Activated naive CD4-positive, alpha-beta T cell treated with anti-CD3 and anti-CD28 coated beads, Interleukin-2, amount 50 U/mL, for 24 hours (primary cell): ENCODE results near the gene SLC2A6.

Experiments
- H3K27ac Mint-ChIP-seq: one replicate; pipeline ENCODE4 v1.8.0; 2021; ENCODE audit warnings: mild to moderate bottlenecking, mixed read lengths
- H3K27me3 Mint-ChIP-seq: one replicate; pipeline ENCODE4 v1.8.0; 2021; ENCODE audit warnings: mixed read lengths
- H3K36me3 Mint-ChIP-seq: one replicate; pipeline ENCODE4 v1.8.0; 2021; ENCODE audit warnings: mixed read lengths
- H3K4me1 Mint-ChIP-seq: one replicate; pipeline ENCODE4 v1.8.0; 2021; ENCODE audit warnings: mixed read lengths
- H3K4me3 Mint-ChIP-seq: one replicate; pipeline ENCODE4 v1.8.0; 2021; ENCODE audit warnings: mild to moderate bottlenecking, mixed read lengths
- H3K9me3 Mint-ChIP-seq: one replicate; pipeline ENCODE4 v1.8.0; 2021; ENCODE audit warnings: mixed read lengths

Gene SLC2A6

DNA sequence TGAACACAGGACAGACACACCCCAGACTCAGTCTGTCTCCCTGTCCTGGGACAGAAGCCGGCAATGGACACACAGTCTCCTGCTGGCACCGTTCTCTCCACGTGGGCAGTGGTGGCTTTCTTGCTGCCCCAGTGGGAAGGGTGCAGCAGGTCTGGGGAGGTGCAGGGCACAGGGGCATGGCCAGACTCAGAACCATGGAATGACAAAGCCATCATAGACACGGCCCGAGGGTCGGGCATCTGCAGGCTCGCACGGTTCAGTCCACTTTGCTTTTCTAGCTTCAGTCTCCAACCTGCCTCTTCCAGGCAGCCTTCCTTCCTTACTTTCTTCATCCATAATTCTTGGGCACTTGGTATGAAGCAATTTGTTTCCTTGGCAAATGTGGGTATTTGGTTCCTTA lies 29.1 kb upstream of the SLC2A6 start:
- Mint-ChIP-seq H3K27ac (no peak overlapping the region), H3K4me3 (no peak overlapping the region)

DNA sequence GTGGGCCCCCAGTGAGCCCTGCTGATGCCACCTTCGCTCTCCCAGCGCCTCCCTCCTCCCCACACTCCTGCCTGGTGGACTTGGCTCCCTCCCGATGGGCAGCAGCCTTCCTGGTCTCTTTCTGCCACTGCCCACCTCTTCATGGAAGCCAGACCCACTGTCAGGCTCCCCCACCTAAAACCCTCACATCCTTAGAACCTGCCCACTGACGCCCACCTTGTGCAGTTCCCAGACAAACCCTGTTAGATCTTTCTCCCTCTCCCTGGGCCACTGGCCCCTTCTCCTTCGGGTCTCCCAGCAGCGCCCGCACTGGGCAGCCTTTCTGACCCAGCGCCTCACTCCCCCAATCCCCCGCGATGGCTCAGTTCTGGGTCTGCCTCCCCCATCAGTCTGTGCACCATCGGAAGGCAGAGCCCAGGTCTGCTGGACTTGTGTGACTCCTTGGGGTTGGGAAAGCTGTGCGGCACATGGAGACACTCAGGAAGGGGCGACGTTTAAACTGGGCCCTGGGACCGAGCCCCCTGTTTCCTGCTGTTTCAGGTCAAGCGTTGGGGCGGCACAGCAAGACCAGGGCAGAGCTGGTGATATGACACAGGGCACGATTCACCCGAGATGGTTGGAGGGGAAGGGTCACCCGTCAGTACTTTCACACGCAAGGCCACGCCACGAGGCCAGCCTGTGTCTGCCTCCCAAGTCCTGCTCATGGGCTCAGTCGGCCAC lies 28.5 kb upstream of the SLC2A6 start:
- peaks cover 3% of the 10 kb centered on the region for H3K9me3 Mint-ChIP-seq
- H3K27ac Mint-ChIP-seq, result no peak overlapping the region
- no peaks in the 10 kb centered on the region for H3K27me3 Mint-ChIP-seq
- H3K4me1 Mint-ChIP-seq, result peaks cover 16% of the 10 kb centered on the region
- no peak overlapping the region for H3K4me3 Mint-ChIP-seq
- H3K36me3 Mint-ChIP-seq, result peaks cover under 1% of the 10 kb centered on the region

More for the DNA sequence above, 29.1 kb upstream of the SLC2A6 start:
- no peaks in the 10 kb centered on the region for H3K36me3 Mint-ChIP-seq
- no peaks in the 10 kb centered on the region for H3K27me3 Mint-ChIP-seq
- peaks cover 16% of the 10 kb centered on the region for H3K4me1 Mint-ChIP-seq
- no peaks in the 10 kb centered on the region for H3K9me3 Mint-ChIP-seq

DNA sequence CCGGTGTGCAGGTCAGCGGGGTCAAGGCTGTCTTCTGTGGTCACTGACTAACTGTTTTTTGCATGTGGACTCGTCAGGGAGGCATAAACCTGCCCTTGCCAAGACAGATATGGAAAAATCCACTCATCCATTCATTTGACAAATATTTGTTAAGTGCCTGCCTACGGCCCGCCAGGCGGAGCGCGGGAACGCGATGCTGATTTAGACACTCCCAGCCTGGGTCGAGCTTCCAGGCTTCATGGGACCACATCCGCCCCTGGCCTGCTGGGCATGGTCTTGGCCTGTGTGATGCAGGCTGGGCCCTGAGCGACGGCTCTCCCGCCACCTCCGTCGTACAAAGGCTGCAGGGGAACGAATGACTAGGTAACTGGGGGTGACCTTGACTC lies 27.7 kb upstream of the SLC2A6 start:
- Mint-ChIP-seq H3K9me3 (peaks cover 11% of the 10 kb centered on the region), H3K4me1 (peaks cover 16% of the 10 kb centered on the region)

DNA sequence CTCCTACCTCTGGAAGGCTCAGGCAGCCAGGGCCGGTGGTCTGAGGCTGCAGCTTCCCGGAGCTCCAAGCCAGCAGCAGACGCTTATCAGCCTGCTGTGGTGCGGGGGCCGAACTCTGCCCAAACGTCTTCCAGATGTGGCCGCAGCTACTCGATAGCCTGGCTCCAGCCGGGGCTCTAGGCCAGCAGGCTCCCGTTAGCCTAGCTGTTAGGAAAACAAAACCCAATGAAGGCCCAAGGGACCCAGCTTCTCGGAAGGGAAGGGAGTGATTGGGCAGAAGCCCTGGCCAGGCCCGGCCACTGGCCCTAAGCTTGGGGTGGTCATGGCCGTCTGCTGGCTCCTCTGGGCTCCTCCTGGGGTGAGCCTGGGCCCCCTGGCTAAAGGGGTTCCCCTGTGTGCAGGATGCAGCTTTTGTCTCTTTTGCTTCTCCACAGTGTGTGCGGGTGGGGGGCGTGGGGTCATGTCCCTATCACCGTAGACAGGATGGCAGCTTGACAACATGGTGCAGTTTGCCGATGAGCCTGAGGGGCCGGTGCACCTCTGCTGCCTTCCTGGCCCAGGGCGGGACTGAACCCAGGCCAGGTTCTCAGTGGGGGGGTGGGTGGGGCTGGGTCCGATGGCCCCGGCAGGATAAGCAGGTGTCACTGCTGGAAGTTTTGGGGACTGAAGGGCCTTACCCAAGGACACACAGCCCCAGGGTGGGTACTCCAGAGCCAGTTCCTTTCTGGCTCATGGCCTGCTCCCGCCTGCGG lies 27.2 kb upstream of the SLC2A6 start:
- H3K27ac Mint-ChIP-seq, result no peak overlapping the region
- H3K4me1 Mint-ChIP-seq, result peaks cover 16% of the 10 kb centered on the region
- H3K9me3 Mint-ChIP-seq, result peaks cover 17% of the 10 kb centered on the region
- H3K4me3 Mint-ChIP-seq, result no peak overlapping the region
- H3K36me3 Mint-ChIP-seq, result peaks cover 9% of the 10 kb centered on the region
- H3K27me3 Mint-ChIP-seq, result no peaks in the 10 kb centered on the region

More for the DNA sequence above, 27.7 kb upstream of the SLC2A6 start:
- no peak overlapping the region for H3K4me3 Mint-ChIP-seq
- H3K36me3 Mint-ChIP-seq, result peaks cover 6% of the 10 kb centered on the region
- H3K27ac Mint-ChIP-seq, result no peak overlapping the region
- H3K27me3 Mint-ChIP-seq, result no peaks in the 10 kb centered on the region

DNA sequence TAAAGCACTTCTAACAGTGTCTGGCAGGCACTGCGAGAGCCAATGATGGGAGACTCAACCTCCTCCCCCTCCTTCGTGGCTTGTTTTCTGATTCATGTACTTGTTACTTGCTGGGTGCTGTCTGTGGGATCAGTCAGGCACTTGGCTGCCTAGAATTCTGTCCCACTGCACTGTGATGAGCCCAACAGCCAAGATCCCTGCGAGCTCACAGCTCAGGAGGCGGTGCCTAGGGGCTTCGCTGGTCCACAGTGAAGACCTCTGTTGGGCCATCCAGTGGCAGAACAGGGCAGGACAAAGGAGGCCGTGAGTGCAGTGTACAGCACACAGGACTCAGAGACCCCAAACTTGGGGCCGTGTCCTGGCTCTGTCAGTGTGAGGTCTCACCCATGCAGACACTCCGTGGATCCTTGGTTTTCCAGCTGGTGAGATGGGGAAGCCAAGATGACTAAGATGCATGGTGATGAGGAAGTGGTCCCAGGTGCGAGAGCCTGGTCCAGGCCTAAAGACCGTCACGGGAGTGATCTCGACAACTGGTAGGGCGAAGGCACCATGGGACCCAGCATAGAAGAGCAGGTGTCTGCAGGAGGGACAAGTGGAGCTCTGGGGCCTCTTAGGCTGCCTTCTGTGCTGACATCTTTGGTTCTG lies 26.4 kb upstream of the SLC2A6 start:
- Mint-ChIP-seq H3K27ac (no peak overlapping the region), H3K9me3 (peaks cover 17% of the 10 kb centered on the region), H3K36me3 (peaks cover 9% of the 10 kb centered on the region), H3K4me3 (no peak overlapping the region), H3K4me1 (peaks cover 16% of the 10 kb centered on the region), H3K27me3 (no peaks in the 10 kb centered on the region)

DNA sequence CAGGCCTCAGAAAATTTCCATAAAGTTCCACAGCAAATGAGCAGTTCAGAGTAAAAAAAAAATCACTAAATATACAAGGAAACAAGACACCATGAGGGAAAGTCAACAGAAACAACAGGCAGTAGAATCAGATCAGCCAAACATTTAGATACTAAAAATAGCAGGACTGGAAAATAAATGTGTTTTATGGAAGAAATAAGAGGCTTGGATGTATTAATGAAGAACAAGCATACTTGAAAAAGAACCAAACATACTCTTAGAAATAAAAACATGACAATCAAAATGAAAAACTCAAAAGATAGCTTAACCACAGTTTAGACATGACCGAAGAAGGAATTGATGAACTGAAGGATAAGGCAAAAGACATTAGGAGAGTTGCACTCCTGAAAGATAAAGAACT lies 23.2 kb upstream of the SLC2A6 start:
- Mint-ChIP-seq H3K4me3 (no peak overlapping the region), H3K27me3 (no peaks in the 10 kb centered on the region), H3K4me1 (peaks cover under 1% of the 10 kb centered on the region), H3K9me3 (peaks cover 17% of the 10 kb centered on the region), H3K36me3 (peaks cover 9% of the 10 kb centered on the region), H3K27ac (no peak overlapping the region)

DNA sequence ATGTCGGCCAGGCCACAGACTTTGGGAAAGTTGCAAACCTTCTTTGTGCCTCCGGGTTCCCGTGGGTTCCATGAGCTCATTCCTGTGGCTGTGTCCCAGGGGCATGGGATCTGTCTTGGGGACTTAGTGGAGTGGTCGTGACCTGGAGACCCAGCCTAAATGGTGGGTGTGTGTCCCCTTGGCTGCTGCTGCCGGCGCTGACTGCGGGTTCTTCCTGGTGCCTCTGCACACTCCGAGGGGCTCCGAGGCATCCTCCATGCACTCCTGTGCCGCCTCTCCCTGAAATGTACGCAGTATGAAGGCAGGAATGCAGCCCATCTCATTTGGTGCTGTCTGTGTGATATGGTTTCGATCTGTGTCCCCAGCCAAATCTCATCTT lies 21.0 kb upstream of the SLC2A6 start:
- H3K27me3 Mint-ChIP-seq, result no peaks in the 10 kb centered on the region
- peaks cover 9% of the 10 kb centered on the region for H3K36me3 Mint-ChIP-seq
- H3K4me3 Mint-ChIP-seq, result no peak overlapping the region
- H3K9me3 Mint-ChIP-seq, result peaks cover 17% of the 10 kb centered on the region
- no peak overlapping the region for H3K27ac Mint-ChIP-seq
- no peaks in the 10 kb centered on the region for H3K4me1 Mint-ChIP-seq

DNA sequence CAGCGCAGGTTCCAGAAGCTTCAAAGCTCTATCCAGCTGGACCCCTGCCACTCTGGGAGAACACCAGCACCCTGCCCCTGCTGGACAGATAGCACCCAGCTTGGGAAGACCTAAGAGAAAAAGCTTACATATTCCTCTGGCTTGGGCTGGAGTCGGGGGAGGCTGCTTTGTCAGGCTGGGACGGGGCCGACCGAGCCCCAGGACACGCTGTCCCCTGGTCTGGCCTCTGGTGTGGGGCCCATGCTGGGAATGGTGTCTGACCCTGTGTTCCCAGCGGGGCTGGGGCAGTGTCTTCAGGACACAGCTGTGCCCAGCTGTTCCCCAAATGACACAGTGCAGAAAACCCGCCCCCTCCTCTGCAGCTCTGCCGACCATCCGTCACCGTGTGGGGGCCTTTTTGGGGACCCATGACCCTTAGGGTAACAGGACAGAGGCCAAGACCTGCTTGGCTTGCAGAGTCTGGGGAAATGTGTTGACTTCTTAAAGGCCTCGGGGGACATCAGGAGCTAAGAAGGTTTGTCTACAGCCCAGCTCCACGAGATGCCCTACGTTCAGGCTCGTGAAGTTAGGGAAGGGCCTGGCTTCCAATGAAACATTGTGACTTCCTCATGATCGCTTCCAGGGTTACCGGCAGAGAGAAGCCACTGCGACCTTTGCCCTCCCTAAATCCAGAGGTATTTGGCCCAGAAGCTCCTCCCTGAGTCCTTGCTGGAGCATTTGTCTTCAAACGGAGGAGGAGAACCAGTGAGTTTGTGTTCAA lies 20.4 kb upstream of the SLC2A6 start:
- H3K4me3 Mint-ChIP-seq, result no peak overlapping the region
- peaks cover 9% of the 10 kb centered on the region for H3K36me3 Mint-ChIP-seq
- no peaks in the 10 kb centered on the region for H3K27me3 Mint-ChIP-seq
- no peak overlapping the region for H3K27ac Mint-ChIP-seq
- H3K9me3 Mint-ChIP-seq, result peaks cover 17% of the 10 kb centered on the region
- no peaks in the 10 kb centered on the region for H3K4me1 Mint-ChIP-seq

DNA sequence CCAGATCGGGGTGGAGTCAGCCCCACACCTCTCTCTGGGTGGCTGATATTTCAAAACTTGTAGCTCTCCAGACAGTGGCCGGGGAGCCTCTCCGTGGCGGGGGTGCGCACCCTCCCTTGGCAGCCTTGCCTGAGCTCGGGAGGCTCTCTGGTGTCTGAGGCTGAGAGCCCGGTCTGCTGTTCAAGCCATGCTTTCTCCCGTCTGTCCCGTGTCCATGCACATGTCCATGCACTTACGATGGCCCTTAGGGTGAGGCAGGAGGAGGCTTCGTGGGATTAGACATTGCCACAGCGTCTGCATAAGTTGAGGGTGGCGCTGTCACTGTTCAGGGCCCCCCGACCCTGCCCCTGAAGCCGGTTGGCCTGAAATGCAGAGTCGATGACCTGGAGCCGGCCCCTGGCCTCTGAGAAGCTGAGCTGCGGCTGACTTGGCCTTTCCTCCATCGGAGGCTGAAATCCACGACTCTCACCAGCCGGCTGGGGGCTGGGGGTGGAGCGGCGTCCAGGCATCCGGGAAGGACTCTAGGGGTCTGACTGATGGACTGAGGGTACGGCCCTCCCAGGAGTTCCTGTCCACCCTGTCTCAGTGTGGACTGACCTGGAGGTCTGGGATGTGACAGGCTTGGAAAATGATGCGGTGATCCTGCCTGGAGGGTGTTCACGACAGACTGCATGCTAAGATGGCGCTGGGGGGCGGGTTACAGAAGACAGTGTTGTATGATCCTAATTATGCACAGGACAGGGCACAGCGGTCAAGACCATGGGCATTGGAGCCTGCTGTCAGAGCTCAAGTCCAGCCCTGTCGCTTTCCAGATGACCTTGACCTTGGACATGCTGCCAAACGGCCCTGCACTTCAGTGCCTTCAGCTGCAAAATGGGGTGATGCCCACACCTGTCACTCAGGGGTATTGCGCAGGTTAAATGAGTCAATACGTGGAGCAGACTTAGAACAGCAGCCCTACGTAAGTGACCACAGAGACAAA lies 18.3 kb upstream of the SLC2A6 start:
- no peaks in the 10 kb centered on the region for H3K4me1 Mint-ChIP-seq
- H3K27me3 Mint-ChIP-seq, result no peaks in the 10 kb centered on the region
- H3K9me3 Mint-ChIP-seq, result peaks cover 12% of the 10 kb centered on the region
- H3K36me3 Mint-ChIP-seq, result peaks cover 6% of the 10 kb centered on the region
- H3K4me3 Mint-ChIP-seq, result no peak overlapping the region
- no peak overlapping the region for H3K27ac Mint-ChIP-seq

DNA sequence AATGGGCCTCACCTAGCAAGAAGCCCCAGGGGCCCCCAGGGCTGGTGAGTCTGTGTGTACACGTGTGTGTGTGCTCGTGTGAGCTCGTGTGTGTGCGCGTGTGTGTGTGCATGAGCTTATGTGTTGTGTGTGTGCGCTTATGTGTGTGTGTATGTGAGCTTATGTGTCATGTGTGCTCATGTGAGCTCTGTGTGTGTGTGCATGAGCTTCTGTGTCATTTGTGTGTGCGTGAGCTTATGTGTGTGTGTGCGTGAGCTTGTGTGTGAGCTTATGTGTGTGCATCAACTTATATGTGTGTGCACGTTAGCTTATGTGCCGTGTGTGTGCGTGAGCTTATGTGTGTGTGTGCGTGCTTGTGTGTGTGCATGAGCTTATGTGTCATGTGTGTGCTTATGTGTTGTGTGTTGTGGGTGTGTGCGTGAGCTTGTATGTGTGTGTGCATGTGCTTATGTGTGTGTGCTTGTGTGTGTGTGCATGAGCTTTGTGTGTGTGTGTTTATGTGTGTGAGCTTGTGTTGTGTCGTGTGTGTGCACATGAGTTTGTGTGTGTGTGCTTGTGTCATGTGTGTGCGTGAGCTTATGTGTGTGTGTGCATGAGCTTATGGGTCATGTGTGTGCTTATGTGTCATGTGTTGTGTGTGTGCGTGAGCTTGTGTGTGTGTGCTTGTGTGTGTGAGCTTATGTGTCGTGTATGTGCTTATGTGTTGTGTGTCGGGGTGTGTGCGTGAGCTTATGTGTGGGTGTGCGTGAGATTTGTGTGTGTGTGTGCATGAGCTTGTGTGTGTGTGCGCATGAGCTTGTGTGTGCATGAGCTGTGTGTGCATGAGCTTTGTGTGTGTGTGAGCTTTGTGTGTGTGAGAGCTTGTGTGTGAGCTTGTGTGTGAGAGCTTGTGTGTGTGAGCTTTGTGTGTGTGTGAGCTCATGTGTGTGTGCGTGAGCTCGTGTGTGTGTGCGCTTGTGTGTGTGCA lies 16.7 kb upstream of the SLC2A6 start:
- Mint-ChIP-seq H3K4me3 (no peak overlapping the region), H3K27ac (no peak overlapping the region), H3K27me3 (no peaks in the 10 kb centered on the region), H3K36me3 (no peaks in the 10 kb centered on the region), H3K9me3 (no peaks in the 10 kb centered on the region), H3K4me1 (no peaks in the 10 kb centered on the region)

DNA sequence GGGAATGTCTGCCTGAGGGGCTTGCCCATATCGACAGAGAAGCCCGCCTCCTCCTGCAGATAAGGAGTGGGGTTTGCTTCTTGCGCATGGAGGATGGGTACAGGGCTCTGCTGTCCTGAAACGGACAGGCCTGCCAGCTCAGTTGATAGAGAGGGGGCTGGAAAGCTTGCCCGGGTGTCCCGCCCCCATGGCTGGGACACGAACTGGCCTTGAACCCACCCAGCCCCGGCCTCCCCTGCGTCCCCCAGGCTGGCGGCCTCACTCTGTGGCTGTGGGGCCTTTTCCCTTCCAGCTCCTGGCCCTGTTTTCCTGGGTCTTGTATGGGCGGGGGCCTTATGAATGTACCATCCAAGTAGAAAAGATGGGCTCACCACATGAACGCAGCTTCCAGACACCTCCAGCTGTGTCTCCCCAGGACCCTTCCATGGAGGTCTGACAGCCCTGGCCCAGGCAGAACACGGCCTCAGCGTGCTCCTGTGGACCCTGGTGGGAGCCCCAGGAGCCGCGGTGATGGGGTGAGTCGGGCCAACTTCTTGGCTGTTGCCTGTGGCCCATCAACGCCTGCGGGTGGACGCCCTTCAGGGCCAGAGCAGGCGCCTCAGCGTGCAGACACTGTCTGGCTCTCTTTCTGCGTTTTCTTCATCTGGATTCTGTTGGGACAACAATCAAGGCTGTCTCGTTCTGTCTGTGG lies 15.9 kb upstream of the SLC2A6 start:
- no peaks in the 10 kb centered on the region for H3K36me3 Mint-ChIP-seq
- H3K27me3 Mint-ChIP-seq, result no peaks in the 10 kb centered on the region
- no peak overlapping the region for H3K4me3 Mint-ChIP-seq
- no peaks in the 10 kb centered on the region for H3K9me3 Mint-ChIP-seq
- no peaks in the 10 kb centered on the region for H3K4me1 Mint-ChIP-seq
- H3K27ac Mint-ChIP-seq, result no peak overlapping the region

DNA sequence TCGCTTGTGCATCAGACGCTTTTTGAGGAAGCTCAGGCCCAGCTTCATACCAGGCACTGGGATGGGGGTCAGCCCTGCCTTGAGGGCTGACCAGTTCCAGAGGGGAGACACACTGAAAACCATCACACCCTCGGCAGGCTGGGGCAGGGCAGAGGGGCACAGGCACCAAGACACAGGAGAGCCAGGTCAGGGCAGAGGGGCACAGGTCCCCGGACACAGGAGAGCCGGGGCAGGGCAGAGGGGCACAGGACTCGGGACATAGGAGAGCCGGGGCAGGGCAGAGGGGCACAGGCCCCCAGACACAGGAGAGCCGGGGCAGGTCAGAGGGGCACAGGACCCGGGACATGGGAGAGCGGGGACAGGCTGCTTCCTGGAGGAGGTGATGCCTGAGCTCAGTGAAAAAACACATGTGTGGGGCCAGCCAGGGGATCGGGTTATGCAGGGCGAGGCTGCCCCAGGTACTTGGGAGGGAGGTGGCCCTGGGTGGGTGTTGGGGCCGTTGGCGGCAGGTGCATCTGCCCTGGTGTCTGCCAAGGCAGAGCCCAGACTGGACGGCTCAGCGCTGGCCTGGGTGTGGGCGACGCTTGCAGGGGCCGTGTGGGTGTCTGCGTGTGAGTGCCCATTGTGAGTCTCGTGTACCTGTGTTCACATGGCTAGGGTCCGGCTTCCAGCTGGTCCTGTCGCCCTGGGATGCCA lies 15.1 kb upstream of the SLC2A6 start:
- no peak overlapping the region for H3K4me3 Mint-ChIP-seq
- no peak overlapping the region for H3K27ac Mint-ChIP-seq
- H3K27me3 Mint-ChIP-seq, result no peaks in the 10 kb centered on the region
- no peaks in the 10 kb centered on the region for H3K4me1 Mint-ChIP-seq
- no peaks in the 10 kb centered on the region for H3K9me3 Mint-ChIP-seq
- H3K36me3 Mint-ChIP-seq, result no peaks in the 10 kb centered on the region

DNA sequence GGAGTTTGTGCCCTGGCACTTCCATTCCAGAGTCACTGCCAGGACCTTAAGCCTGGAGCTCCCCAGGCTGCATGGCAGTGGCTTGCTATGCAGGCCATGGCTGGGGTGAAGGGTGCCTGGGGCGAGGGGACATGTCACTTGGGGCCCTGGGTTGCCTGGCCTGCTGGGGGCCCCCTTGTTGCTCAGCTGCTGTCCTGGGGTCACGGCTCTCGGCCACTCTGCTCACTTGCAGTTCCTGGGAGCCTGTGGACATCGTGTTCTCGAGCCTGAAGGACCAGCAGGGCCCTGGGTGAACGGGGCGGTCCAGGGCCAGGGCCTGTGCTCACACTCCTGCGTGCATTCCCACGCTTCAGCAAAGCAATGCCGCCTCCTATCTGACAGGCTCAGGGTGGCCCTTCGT lies 14.5 kb upstream of the SLC2A6 start:
- no peak overlapping the region for H3K4me3 Mint-ChIP-seq
- no peaks in the 10 kb centered on the region for H3K36me3 Mint-ChIP-seq
- no peak overlapping the region for H3K27ac Mint-ChIP-seq
- H3K27me3 Mint-ChIP-seq, result no peaks in the 10 kb centered on the region
- H3K9me3 Mint-ChIP-seq, result no peaks in the 10 kb centered on the region
- no peaks in the 10 kb centered on the region for H3K4me1 Mint-ChIP-seq
